Measurements from ENCODE around the gene EIF5A. TPM values are rescaled to one million over a fixed set of nuclear protein-coding genes. Genes with fewer than 3 reads are reported as not detected.
A peak's percentile ranks its signal among the peaks of the same experiment; 100 is the strongest.

The EIF5A gene
- total and polyA plus RNA-seq, 8 donors = 213 to 622 (median 264) TPM

DNA sequence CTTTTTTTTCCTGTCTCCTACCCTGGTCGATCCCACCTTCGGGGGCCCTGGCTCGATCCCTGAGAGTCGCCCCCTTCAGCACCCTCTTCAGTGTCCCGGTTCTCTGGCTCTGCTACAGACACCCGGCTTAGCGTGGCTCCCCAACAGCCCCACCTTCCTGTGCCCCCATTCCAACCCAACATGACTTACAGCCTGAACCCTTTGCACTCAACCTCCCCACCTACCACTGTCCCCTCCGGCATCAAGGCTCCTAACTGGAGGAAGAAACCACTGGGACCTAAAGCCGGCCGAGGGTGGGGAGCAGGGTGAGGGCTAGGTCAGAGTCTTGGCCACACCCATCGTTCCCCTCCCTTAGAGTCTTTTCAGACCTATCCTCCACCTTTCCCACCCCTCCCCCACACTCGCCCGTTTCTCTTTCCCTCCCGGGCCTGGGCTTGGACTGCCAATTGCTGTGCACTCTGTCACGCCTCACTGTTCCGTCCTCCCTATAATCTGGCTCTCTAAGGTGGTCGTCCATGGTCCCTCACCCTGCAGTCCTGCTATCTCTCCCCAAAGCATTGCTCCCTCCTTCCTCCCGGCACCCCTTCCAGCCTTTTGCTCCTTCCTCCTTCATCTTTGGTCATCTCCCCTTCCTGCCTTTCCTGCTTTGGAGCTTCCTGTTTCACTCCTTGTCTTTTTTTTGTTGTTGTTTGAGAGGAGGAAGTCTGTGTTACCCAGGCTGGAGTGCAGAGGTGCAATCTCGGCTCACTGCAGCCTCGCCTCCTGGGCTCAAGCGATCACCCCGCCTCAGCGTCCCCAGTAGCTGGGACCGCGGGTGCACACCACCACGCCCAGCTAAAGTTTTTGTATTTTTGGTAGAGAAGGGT is 44.3 kb upstream of the EIF5A start:
- H3K36me3 ChIP-seq = peaks cover 0 to 23% of the 10 kb centered on the region in 2 donors
- peaks cover 3 to 46% of the 10 kb centered on the region in 2 donors for H3K4me1 ChIP-seq
- peaks cover 10 to 58% of the 10 kb centered on the region in 2 donors for H3K27me3 ChIP-seq
- DNase-seq (peak in 2 of 4 donors; percentile 60 to 81), ATAC-seq (peak; percentile 72)
- H3K9me3 ChIP-seq = no peaks in the 10 kb centered on the region
- peak overlapping the region; percentile 46 to 88 for H3K27ac ChIP-seq
- intact Hi-C loops (cut with DNase I) = no loop called here
- TF ChIP-seq, protein P1, sequence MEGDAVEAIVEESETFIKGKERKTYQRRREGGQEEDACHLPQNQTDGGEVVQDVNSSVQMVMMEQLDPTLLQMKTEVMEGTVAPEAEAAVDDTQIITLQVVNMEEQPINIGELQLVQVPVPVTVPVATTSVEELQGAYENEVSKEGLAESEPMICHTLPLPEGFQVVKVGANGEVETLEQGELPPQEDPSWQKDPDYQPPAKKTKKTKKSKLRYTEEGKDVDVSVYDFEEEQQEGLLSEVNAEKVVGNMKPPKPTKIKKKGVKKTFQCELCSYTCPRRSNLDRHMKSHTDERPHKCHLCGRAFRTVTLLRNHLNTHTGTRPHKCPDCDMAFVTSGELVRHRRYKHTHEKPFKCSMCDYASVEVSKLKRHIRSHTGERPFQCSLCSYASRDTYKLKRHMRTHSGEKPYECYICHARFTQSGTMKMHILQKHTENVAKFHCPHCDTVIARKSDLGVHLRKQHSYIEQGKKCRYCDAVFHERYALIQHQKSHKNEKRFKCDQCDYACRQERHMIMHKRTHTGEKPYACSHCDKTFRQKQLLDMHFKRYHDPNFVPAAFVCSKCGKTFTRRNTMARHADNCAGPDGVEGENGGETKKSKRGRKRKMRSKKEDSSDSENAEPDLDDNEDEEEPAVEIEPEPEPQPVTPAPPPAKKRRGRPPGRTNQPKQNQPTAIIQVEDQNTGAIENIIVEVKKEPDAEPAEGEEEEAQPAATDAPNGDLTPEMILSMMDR (IDR thresholded peaks at IDR 0.05) = no peak
- H3K4me3 ChIP-seq = peak overlapping the region; percentile 56 to 59

DNA sequence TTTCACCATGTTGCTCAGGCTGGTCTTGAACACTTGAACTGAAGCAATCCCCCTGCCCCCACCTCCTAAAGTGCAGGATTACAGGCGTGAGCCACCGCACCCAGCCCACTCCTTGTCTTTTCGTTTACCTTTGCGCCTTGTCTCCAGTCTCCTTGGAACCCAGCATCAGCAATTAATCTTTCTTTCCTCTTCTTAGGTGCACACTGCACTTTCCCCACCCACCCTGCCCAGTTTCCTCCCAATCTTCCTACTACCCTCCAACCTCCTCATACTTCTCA is 43.7 kb upstream of the EIF5A start:
- Histone ChIP-seq H3K36me3 (peaks cover 0 to 18% of the 10 kb centered on the region in 2 donors), H3K4me1 (peaks cover 3 to 43% of the 10 kb centered on the region in 2 donors), H3K4me3 (peak overlapping the region in 1 of 2 donors; percentile 59), H3K27me3 (peaks cover 10 to 58% of the 10 kb centered on the region in 2 donors), H3K27ac (peak overlapping the region; percentile 46 to 88), H3K9me3 (no peaks in the 10 kb centered on the region)
- DNase-seq = no peak
- intact Hi-C loops (cut with DNase I) = no loop called here
- ATAC-seq = no peak
- TF ChIP-seq, protein P1 (IDR thresholded peaks at IDR 0.05) = no peak

DNA sequence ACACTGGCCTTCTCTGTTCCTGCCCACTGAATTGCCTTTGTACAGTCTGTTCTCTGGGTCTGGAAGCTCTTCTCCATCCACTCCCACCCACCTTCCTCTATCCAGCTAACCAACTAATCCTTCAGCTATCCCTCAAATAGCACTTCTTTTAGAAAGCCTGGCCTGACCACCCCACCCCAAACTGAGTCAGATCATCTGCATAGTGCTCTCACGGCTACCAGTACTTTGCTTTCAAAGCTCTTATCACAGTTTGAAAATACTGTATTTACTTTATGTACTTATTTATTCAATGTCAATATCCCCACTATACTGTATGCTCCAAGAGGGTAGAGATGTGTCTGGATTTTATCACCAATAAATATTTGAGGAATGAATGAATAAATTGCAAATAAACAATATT is 40.6 kb upstream of the EIF5A start:
- Histone ChIP-seq H3K9me3 (no peaks in the 10 kb centered on the region), H3K4me3 (no peak overlapping the region), H3K27ac (no peak overlapping the region), H3K36me3 (no peaks in the 10 kb centered on the region), H3K27me3 (peaks cover 9 to 43% of the 10 kb centered on the region in 2 donors), H3K4me1 (peaks cover 3 to 21% of the 10 kb centered on the region in 2 donors)
- ATAC-seq (no peak), DNase-seq (no peak)
- TF ChIP-seq, protein P1 (IDR thresholded peaks at IDR 0.05) = no peak
- intact Hi-C loops (cut with DNase I) = no loop called here

DNA sequence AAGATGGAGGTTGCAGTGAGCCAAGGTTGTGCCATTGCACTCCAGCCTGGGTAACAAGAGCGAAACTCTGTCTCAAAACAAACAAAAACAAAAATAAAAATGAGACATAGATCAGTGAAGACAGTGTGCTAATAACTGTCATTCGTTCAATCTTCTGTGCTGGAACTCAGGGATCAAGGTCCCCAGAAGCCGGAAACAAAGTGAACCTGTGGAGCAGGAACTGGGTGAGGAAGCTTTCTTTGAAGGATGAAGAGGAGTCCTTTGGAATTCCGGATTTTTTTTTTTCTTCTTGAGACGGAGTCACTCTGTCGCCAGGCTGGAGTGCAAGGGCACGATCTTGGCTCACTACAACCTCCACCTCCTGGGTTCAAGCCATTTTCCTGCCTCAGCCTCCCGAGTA is 28.0 kb upstream of the EIF5A start:
- Histone ChIP-seq H3K9me3 (no peaks in the 10 kb centered on the region), H3K27me3 (peaks cover 0 to 36% of the 10 kb centered on the region in 2 donors), H3K36me3 (no peaks in the 10 kb centered on the region), H3K4me1 (peaks cover 17 to 24% of the 10 kb centered on the region in 2 donors), H3K27ac (no peak overlapping the region), H3K4me3 (no peak overlapping the region)
- TF ChIP-seq, protein P1 (IDR thresholded peaks at IDR 0.05) = no peak
- no peak for ATAC-seq
- intact Hi-C loops (cut with DNase I) = no loop called here
- DNase-seq = no peak

DNA sequence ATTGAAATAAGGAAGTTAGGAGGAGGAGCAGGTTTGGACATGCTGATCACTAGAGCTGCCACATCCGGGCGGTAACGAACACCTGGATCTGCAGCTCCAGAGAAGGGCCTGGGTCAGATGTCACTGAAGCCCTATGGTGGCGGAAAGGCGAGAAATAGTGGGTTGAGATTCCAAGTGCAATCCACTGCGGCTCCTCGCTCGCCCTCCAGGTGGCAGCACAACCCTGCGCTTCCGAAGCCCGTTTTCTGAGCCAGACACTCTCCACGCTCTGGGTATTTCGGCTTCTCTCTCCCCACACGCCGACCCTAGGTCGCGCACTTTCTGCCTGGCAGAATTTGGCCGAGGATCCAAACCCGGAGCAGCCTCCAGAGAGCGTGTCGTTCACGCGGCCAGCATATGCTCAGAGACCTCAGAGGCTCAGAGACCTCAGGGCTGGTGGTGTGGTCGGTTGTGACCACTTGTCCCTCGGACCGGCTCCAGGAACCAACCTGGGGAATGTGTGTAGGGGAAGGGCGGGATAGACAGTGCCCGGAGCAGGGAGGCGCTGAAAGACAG is 26.8 kb upstream of the EIF5A start:
- TF ChIP-seq, protein P1 (IDR thresholded peaks at IDR 0.05) = peak; percentile 95 to 96
- H3K4me1 ChIP-seq = peaks cover 17 to 24% of the 10 kb centered on the region in 2 donors
- H3K27ac ChIP-seq = peak overlapping the region; percentile 62 to 65
- H3K27me3 ChIP-seq = peaks cover 0 to 36% of the 10 kb centered on the region in 2 donors
- H3K36me3 ChIP-seq = no peaks in the 10 kb centered on the region
- H3K9me3 ChIP-seq = no peaks in the 10 kb centered on the region
- peak; percentile 82 to 93 (median 86) for DNase-seq
- intact Hi-C loops (cut with DNase I) = no loop called here
- peak; percentile 93 for ATAC-seq
- H3K4me3 ChIP-seq = peak overlapping the region; percentile 31 to 46

Measured in left lung (tissue), 10 donors.